Spleen (tissue), 11 donors: ENCODE measurements around the gene KIFBP. TPM values are rescaled to one million over a fixed set of nuclear protein-coding genes. Genes with fewer than 3 reads are reported as not detected.

Experiments
- DNase-seq: peaks from one replicate; pipeline ENCODE4 v3.0.0-alpha.2; 2020
- H3K27ac ChIP-seq, 8 donors: fragments of 200-600 bp; sonication (generic) in 7 of 8; 1 replicate in 4 of 8; 2 replicates in 4 of 8; pipeline versions ENCODE4 v1.5.0 to v1.8.0; 2016 to 2021; ENCODE audit warnings: inconsistent platforms in 4 of 8, mild to moderate bottlenecking in 4 of 8, moderate library complexity in 1 of 8
- H3K27me3 ChIP-seq, 7 donors: fragments of 200-600 bp; sonication (generic) in 6 of 7; replicated peaks in 1 of 7; 1 replicate in 4 of 7; 2 replicates in 3 of 7; pipeline versions ENCODE4 v1.5.0 to v1.8.0; 2016 to 2021; ENCODE audit warnings: inconsistent platforms in 3 of 7, mild to moderate bottlenecking in 1 of 7
- H3K36me3 ChIP-seq, 6 donors: fragments of 200-600 bp; sonication (generic) in 5 of 6; 1 replicate in 4 of 6; 2 replicates in 2 of 6; pipeline versions ENCODE4 v1.5.0 to v1.8.0; 2016 to 2021; ENCODE audit warnings: inconsistent platforms in 2 of 6
- H3K4me1 ChIP-seq, 6 donors: fragments of 200-600 bp; sonication (generic) in 5 of 6; 1 replicate in 3 of 6; 2 replicates in 3 of 6; pipeline versions ENCODE4 v1.5.0 to v1.8.0; 2016 to 2021; ENCODE audit warnings: inconsistent platforms in 3 of 6
- H3K4me3 ChIP-seq, 8 donors: fragments of 200-600 bp; sonication (generic) in 7 of 8; 1 replicate in 4 of 8; 2 replicates in 4 of 8; pipeline versions ENCODE4 v1.5.0 to v1.8.0; 2016 to 2021; ENCODE audit warnings: inconsistent platforms in 4 of 8, mild to moderate bottlenecking in 4 of 8, moderate library complexity in 2 of 8
- H3K9me3 ChIP-seq, 8 donors: fragments of 200-600 bp; sonication (generic) in 7 of 8; 1 replicate in 4 of 8; 2 replicates in 4 of 8; pipeline versions ENCODE4 v1.5.0 to v1.8.0; 2016 to 2021; ENCODE audit warnings: inconsistent platforms in 4 of 8
- POLR2A ChIP-seq, 3 donors: fragments of 450-650 bp; IDR thresholded peaks; one replicate each; pipeline ENCODE4 v1.5.1; 2017; ENCODE audit warnings: antibody characterized with exemption in 3 of 3, mild to moderate bottlenecking in 1 of 3
- POLR2AphosphoS5 ChIP-seq, 3 donors: sonication (generic); formaldehyde crosslinking; IDR thresholded peaks; one replicate each; pipeline ENCODE4 v1.5.1; 2017; ENCODE audit warnings: antibody characterized with exemption in 3 of 3
- WGBS, 5 donors: extraction: QIAGEN DNeasy Blood & Tissue Kit in 3 of 5; methylation state at CpG; one replicate each; pipeline versions ENCODE4 v1.1.5 to v1.1.7; 2013 to 2018; 5-methylcytosine and 5-hydroxymethylcytosine counted together
- intact Hi-C: fragments of 100-400 bp; cut with DNase I; formaldehyde crosslinking; loops from one replicate; pipeline ENCODE4 v1.15.0; 2023; ENCODE audit warnings: low total_unique reads
- polyA plus RNA-seq, 3 donors: library from polyadenylated mRNA; stranded (reverse); fragments of 200-250 nt; gene quantifications; one replicate each; pipeline ENCODE4 v1.2.1, GENCODE V29; 2013
- total RNA-seq, 7 donors: library from RNA; depleted of rRNA in 3 of 7; stranded (reverse); fragments of >200 nt in 3 of 7; fragmentation: NEBNext Ultra II Directional in 4 of 7; extraction: Animal tissue kit (Norgen Biotek cat#: 25700) in 4 of 7; gene quantifications; one replicate each; pipeline versions ENCODE4 v1.1.0 to v1.2.1, GENCODE V29; 2016 to 2021
- TF ChIP-seq, protein P1 (sequence below), 11 experiments: fragments of 200-600 bp in 7 of 11; fragments of 450-650 bp in 4 of 11; sonication (generic) in 4 of 11; IDR thresholded peaks in 8 of 11; conservative IDR thresholded peaks in 3 of 11; 1 replicate in 7 of 11; 2 replicates in 4 of 11; pipeline versions ENCODE4 v1.4.0 to v1.8.0; 2016 to 2021; ENCODE audit warnings: antibody characterized with exemption in 11 of 11, inconsistent platforms in 4 of 11, mild to moderate bottlenecking in 1 of 11
- donor health status: healthy with polysubstance abuse.
- donor health status: DM: no; HTN: no; CAD: no; lungs with moderate emphysema.
- donor health status: DM: no; HTN: no; CAD: no.
- donor health status: Bipolar disorder and iron deficiency.
- donor health status: healthy.
- donor health status: DM: no; HTN: no; CAD: no.
- donor health status: DM: yes; HTN: yes; CAD: no.

The KIFBP gene
- total and polyA plus RNA-seq, 10 donors, result 7.3 to 20.1 (median 15.7) TPM

GRCh38 chr10:69014171-69014570 lies 25.6 kb downstream of the KIFBP start:
- peak overlapping the region in 4 of 8 donors; percentile 24 to 77 (median 74) for H3K27ac ChIP-seq
- no peaks in the 10 kb centered on the region for H3K4me1 ChIP-seq
- no peaks in the 10 kb centered on the region for H3K9me3 ChIP-seq
- no peak for DNase-seq
- WGBS, 5 donors, result 74 to 100% (median 94%) methylated on average over 1 of the region's 1 CpG
- intact Hi-C loops, result no loop called here
- TF ChIP-seq POLR2A (IDR thresholded peaks at IDR 0.05) (no peak), POLR2AphosphoS5 (IDR thresholded peaks at IDR 0.05) (no peak)
- TF ChIP-seq, protein P1, sequence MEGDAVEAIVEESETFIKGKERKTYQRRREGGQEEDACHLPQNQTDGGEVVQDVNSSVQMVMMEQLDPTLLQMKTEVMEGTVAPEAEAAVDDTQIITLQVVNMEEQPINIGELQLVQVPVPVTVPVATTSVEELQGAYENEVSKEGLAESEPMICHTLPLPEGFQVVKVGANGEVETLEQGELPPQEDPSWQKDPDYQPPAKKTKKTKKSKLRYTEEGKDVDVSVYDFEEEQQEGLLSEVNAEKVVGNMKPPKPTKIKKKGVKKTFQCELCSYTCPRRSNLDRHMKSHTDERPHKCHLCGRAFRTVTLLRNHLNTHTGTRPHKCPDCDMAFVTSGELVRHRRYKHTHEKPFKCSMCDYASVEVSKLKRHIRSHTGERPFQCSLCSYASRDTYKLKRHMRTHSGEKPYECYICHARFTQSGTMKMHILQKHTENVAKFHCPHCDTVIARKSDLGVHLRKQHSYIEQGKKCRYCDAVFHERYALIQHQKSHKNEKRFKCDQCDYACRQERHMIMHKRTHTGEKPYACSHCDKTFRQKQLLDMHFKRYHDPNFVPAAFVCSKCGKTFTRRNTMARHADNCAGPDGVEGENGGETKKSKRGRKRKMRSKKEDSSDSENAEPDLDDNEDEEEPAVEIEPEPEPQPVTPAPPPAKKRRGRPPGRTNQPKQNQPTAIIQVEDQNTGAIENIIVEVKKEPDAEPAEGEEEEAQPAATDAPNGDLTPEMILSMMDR (IDR thresholded peaks at IDR 0.05 in 8 of 11, conservative IDR thresholded peaks at IDR 0.05 in 3 of 11), result no peak
- H3K36me3 ChIP-seq, result peaks cover 0 to 98% (median 59%) of the 10 kb centered on the region in 6 donors
- H3K27me3 ChIP-seq, result no peaks in the 10 kb centered on the region
- peak overlapping the region in 1 of 8 donors; percentile 9 for H3K4me3 ChIP-seq

GRCh38 chr10:69018613-69019012 lies 30.0 kb downstream of the KIFBP start:
- intact Hi-C loops, result no loop called here
- Histone ChIP-seq H3K27me3 (no peaks in the 10 kb centered on the region), H3K4me3 (no peak overlapping the region), H3K9me3 (no peaks in the 10 kb centered on the region), H3K4me1 (no peaks in the 10 kb centered on the region), H3K36me3 (peaks cover 0 to 63% (median 30%) of the 10 kb centered on the region in 6 donors), H3K27ac (no peak overlapping the region)
- TF ChIP-seq POLR2A (IDR thresholded peaks at IDR 0.05) (no peak), POLR2AphosphoS5 (IDR thresholded peaks at IDR 0.05) (no peak)
- TF ChIP-seq, protein P1 (IDR thresholded peaks at IDR 0.05 in 8 of 11, conservative IDR thresholded peaks at IDR 0.05 in 3 of 11), result no peak
- no peak for DNase-seq
- WGBS, 5 donors, result 78 to 93% (median 86%) methylated on average over 3 of the region's 3 CpGs

- TF ChIP-seq, protein P1 (IDR thresholded peaks at IDR 0.05 in 8 of 11, conservative IDR thresholded peaks at IDR 0.05 in 3 of 11), result no peak
- TF ChIP-seq POLR2AphosphoS5 (IDR thresholded peaks at IDR 0.05), result peak in 1 of 3 donors; percentile 9
- DNase-seq, result no peak
- 95 to 98% (median 98%) methylated on average over 17 to 19 of the region's 19 CpGs for WGBS, 5 donors
- no peak overlapping the region for H3K27ac ChIP-seq
- intact Hi-C loops, result no loop called here
- H3K4me1 ChIP-seq, result peaks cover 0 to 9% (median 0%) of the 10 kb centered on the region in 6 donors
- H3K36me3 ChIP-seq, result peaks cover 0 to 23% (median 3%) of the 10 kb centered on the region in 6 donors
- no peaks in the 10 kb centered on the region for H3K9me3 ChIP-seq
- no peaks in the 10 kb centered on the region for H3K27me3 ChIP-seq
- no peak overlapping the region for H3K4me3 ChIP-seq
Measured at GRCh38 chr10:69022611-69023010, 34.0 kb downstream of the KIFBP start.

GRCh38 chr10:69025370-69025896 lies 36.8 kb downstream of the KIFBP start:
- no peaks in the 10 kb centered on the region for H3K9me3 ChIP-seq
- TF ChIP-seq POLR2AphosphoS5 (IDR thresholded peaks at IDR 0.05) (no peak), POLR2A (IDR thresholded peaks at IDR 0.05) (no peak)
- TF ChIP-seq, protein P1 (IDR thresholded peaks at IDR 0.05 in 8 of 11, conservative IDR thresholded peaks at IDR 0.05 in 3 of 11), result no peak

More at GRCh38 chr10:69025370-69025896, 36.8 kb downstream of the KIFBP start:
- 83 to 94% (median 90%) methylated on average over 4 of the region's 4 CpGs for WGBS, 5 donors
- H3K4me3 ChIP-seq, result no peak overlapping the region
- peaks cover 0 to 17% (median 0%) of the 10 kb centered on the region in 6 donors for H3K4me1 ChIP-seq
- peaks cover 0 to 7% (median 0%) of the 10 kb centered on the region in 6 donors for H3K36me3 ChIP-seq
- intact Hi-C loops, result no loop called here
- DNase-seq, result no peak
- H3K27ac ChIP-seq, result no peak overlapping the region
- H3K27me3 ChIP-seq, result no peaks in the 10 kb centered on the region
